ENCODE data around the gene HCFC1. TPM values are rescaled to one million over a fixed set of nuclear protein-coding genes. Genes with fewer than 3 reads are reported as not detected.

Gene HCFC1
- total and polyA plus RNA-seq, 7 donors: 15.1 to 50.1 (median 33.1) TPM

DNA sequence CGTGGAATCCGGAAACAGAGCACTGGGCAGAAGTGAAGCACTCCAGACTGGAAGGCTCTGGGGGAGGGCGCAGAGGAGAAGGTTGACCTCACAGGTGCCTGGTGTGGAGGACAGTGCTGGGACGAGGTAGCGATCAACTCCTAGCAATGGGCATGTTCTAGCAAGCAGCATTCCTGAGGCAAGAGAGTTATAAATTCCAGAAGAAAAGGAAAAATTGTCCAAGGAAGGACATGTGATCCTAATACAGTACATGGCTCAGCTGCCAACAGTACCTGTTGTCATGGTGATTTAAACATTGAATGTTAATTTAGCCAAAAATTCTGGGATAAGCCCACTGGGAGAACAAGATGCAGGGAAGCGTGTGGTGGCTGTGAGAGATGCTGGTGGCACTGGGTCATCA is 53.7 kb downstream of the HCFC1 start:
- 84 to 91% (median 90%) methylated on average over 6 of the region's 6 CpGs for WGBS, 3 donors
- Histone ChIP-seq H3K27me3 (ENCODE audit: insufficient read depth in 3 of 3, low read length in 2 of 3) (peaks cover 0 to 7% (median 0%) of the 10 kb centered on the region in 3 donors), H3K4me1 (peaks cover 7% of the 10 kb centered on the region), H3K27ac (no peak overlapping the region), H3K36me3 (ENCODE audit: insufficient read depth in 1 of 2, low read depth in 1 of 2) (no peaks in the 10 kb centered on the region), H3K4me3 (no peak overlapping the region), H3K9me3 (no peaks in the 10 kb centered on the region)
- TF ChIP-seq, protein P1, sequence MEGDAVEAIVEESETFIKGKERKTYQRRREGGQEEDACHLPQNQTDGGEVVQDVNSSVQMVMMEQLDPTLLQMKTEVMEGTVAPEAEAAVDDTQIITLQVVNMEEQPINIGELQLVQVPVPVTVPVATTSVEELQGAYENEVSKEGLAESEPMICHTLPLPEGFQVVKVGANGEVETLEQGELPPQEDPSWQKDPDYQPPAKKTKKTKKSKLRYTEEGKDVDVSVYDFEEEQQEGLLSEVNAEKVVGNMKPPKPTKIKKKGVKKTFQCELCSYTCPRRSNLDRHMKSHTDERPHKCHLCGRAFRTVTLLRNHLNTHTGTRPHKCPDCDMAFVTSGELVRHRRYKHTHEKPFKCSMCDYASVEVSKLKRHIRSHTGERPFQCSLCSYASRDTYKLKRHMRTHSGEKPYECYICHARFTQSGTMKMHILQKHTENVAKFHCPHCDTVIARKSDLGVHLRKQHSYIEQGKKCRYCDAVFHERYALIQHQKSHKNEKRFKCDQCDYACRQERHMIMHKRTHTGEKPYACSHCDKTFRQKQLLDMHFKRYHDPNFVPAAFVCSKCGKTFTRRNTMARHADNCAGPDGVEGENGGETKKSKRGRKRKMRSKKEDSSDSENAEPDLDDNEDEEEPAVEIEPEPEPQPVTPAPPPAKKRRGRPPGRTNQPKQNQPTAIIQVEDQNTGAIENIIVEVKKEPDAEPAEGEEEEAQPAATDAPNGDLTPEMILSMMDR (IDR thresholded peaks at IDR 0.05): no peak
- intact Hi-C loops (cut with DNase I): no loop called here
- DNase-seq: no peak
- ATAC-seq: no peak

DNA sequence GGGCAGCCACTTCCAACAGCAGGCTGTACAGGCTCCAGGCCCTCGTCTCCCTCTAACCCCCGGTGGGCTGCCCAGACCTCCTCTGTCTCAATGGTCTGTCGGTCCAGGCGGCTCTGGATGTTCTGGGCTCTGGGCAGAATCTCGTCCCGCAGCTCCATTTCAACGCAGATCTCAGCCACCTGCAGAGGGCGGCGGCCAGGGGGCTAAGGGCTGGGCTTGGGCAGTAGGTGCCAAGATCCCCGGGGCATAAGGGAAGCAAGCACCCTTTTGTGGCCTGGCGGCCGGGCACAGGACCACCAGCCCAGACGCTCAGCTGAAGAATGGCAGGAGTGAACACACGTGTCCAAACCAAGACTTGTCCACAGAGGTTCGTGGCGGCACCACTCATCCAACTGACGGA is 57.9 kb downstream of the HCFC1 start:
- DNase-seq: no peak
- TF ChIP-seq, protein P1 (IDR thresholded peaks at IDR 0.05): no peak
- H3K4me3 ChIP-seq: no peak overlapping the region
- no peaks in the 10 kb centered on the region for H3K9me3 ChIP-seq
- ATAC-seq: no peak
- H3K4me1 ChIP-seq: no peaks in the 10 kb centered on the region
- no peak overlapping the region for H3K27ac ChIP-seq
- H3K36me3 ChIP-seq (ENCODE audit: insufficient read depth in 1 of 2, low read depth in 1 of 2): no peaks in the 10 kb centered on the region
- peaks cover 0 to 23% (median 1%) of the 10 kb centered on the region in 3 donors for H3K27me3 ChIP-seq (ENCODE audit: insufficient read depth in 3 of 3, low read length in 2 of 3)
- intact Hi-C loops (cut with DNase I): no loop called here
- WGBS, 3 donors: 92 to 94% (median 93%) methylated on average over 11 to 17 of the region's 17 CpGs

DNA sequence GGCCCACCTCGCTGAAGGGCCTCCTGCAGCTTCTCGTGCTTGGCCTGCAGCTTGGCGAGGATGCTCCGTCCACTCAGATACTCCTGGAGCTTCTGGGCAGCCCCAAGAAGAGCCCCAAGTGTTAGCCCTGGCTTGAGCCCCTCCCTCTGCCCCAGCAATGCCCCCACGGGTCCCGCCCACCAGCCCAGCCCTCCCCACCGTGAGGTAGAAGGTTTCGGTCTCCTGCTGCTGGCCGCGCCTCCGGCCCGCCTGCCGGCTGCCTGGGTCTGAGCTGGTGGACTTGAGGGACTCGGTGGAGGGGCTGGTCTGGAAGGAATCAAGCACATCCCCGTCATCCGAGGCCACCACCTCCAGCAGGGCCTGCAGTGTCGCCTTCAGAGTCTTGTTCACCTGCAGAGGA is 58.4 kb downstream of the HCFC1 start:
- Histone ChIP-seq H3K4me3 (no peak overlapping the region), H3K36me3 (ENCODE audit: insufficient read depth in 1 of 2, low read depth in 1 of 2) (no peaks in the 10 kb centered on the region), H3K27ac (no peak overlapping the region), H3K9me3 (no peaks in the 10 kb centered on the region), H3K27me3 (ENCODE audit: insufficient read depth in 3 of 3, low read length in 2 of 3) (peaks cover 0 to 23% (median 1%) of the 10 kb centered on the region in 3 donors), H3K4me1 (no peaks in the 10 kb centered on the region)
- TF ChIP-seq, protein P1 (IDR thresholded peaks at IDR 0.05): no peak
- intact Hi-C loops (cut with DNase I): no loop called here
- no peak for DNase-seq
- WGBS, 3 donors: 66 to 75% (median 74%) methylated on average over 13 to 17 of the region's 17 CpGs
- ATAC-seq: no peak

DNA sequence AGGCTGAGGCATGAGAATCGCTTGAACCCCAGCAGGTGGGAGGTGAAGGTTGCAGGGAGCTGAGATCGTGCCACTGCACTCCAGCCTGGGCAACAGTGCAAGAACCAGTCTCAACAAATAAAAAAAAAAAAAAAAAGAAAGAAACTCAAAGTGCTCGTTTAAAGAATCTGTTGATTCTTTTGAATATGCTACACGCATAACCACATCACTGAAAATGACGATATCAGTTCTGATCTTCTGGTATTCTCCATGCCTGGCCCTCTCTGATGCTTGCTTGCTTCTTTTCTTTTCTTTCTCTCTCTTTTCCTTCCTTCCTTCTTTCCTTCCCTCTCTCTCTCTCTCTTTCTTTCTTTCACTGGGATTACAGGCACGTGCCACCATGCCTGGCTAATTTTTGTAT is 59.8 kb downstream of the HCFC1 start:
- ATAC-seq: no peak
- H3K36me3 ChIP-seq (ENCODE audit: insufficient read depth in 1 of 2, low read depth in 1 of 2): no peaks in the 10 kb centered on the region
- 80 to 89% (median 84%) methylated on average over 6 of the region's 6 CpGs for WGBS, 3 donors

More for the DNA sequence above, 59.8 kb downstream of the HCFC1 start:
- intact Hi-C loops (cut with DNase I): no loop called here
- no peak for DNase-seq
- H3K4me1 ChIP-seq: no peaks in the 10 kb centered on the region
- TF ChIP-seq, protein P1 (IDR thresholded peaks at IDR 0.05): no peak
- H3K4me3 ChIP-seq: no peak overlapping the region
- H3K9me3 ChIP-seq: no peaks in the 10 kb centered on the region
- no peak overlapping the region for H3K27ac ChIP-seq
- H3K27me3 ChIP-seq (ENCODE audit: insufficient read depth in 3 of 3, low read length in 2 of 3): peaks cover 0 to 26% (median 1%) of the 10 kb centered on the region in 3 donors
